HUES6 (cell line): ENCODE measurements around the gene NUP93.
"Not testable (repeated sequence)": the region's sequence is repeated elsewhere in the genome, so short reads cannot be mapped to it uniquely, and the experiment has no call there.

ENCODE experiments used
- H3K27ac ChIP-seq: 2 replicates; pipeline ENCODE4 v1.7.0; 2013; ENCODE audit warnings: low read depth, mild to moderate bottlenecking, low read length, inconsistent platforms
- H3K27me3 ChIP-seq: 2 replicates; pipeline ENCODE4 v1.6.1; 2013; ENCODE audit warnings: low read length; ENCODE audit not compliant: control insufficient read depth, insufficient read depth
- H3K36me3 ChIP-seq: 2 replicates; pipeline ENCODE4 v1.6.1; 2013; ENCODE audit warnings: low read length; ENCODE audit not compliant: control insufficient read depth, insufficient read depth
- H3K4me1 ChIP-seq: 2 replicates; pipeline ENCODE4 v1.6.1; 2013; ENCODE audit warnings: low read length; ENCODE audit not compliant: control insufficient read depth, insufficient read depth
- H3K4me3 ChIP-seq: 2 replicates; pipeline ENCODE4 v1.5.1; 2013; ENCODE audit warnings: low read depth, low read length
- H3K9ac ChIP-seq: one replicate; pipeline ENCODE4 v1.6.1; 2013; ENCODE audit warnings: mild to moderate bottlenecking, low read length
- H3K9me3 ChIP-seq: 2 replicates; pipeline ENCODE4 v1.6.1; 2013; ENCODE audit warnings: low read depth, low read length; ENCODE audit not compliant: control insufficient read depth, insufficient read depth

NUP93 gene

GRCh38 chr16:56884026-56884582, 154.2 kb downstream of the NUP93 start:
- Histone ChIP-seq H3K27ac (no peak overlapping the region), H3K9ac (no peak overlapping the region)

GRCh38 chr16:56884929-56885328, 155.0 kb downstream of the NUP93 start:
- H3K4me3 ChIP-seq, H3K9ac ChIP-seq, H3K27ac ChIP-seq, H3K27me3 ChIP-seq, H3K36me3 ChIP-seq, H3K4me1 ChIP-seq: not testable (repeated sequence)
- H3K9me3 ChIP-seq: peaks cover 41% of the 10 kb centered on the region

More at GRCh38 chr16:56884026-56884582, 154.2 kb downstream of the NUP93 start:
- peaks cover 41% of the 10 kb centered on the region for H3K9me3 ChIP-seq
- no peak overlapping the region for H3K4me3 ChIP-seq
- no peaks in the 10 kb centered on the region for H3K27me3 ChIP-seq
- no peaks in the 10 kb centered on the region for H3K4me1 ChIP-seq
- H3K36me3 ChIP-seq: no peaks in the 10 kb centered on the region

- no peak overlapping the region for H3K4me3 ChIP-seq
- no peaks in the 10 kb centered on the region for H3K36me3 ChIP-seq
- H3K4me1 ChIP-seq: no peaks in the 10 kb centered on the region
- no peak overlapping the region for H3K27ac ChIP-seq
- H3K9ac ChIP-seq: no peak overlapping the region
- no peaks in the 10 kb centered on the region for H3K27me3 ChIP-seq
- peaks cover 41% of the 10 kb centered on the region for H3K9me3 ChIP-seq
Observed at GRCh38 chr16:56885446-56886162, 155.7 kb downstream of the NUP93 start.

GRCh38 chr16:56886296-56886695, 156.4 kb downstream of the NUP93 start:
- Histone ChIP-seq H3K9me3 (peaks cover 41% of the 10 kb centered on the region), H3K27ac (no peak overlapping the region), H3K36me3 (no peaks in the 10 kb centered on the region)

GRCh38 chr16:56886826-56887225, 156.9 kb downstream of the NUP93 start:
- H3K36me3 ChIP-seq: no peaks in the 10 kb centered on the region
- no peaks in the 10 kb centered on the region for H3K27me3 ChIP-seq
- H3K9me3 ChIP-seq: peaks cover 41% of the 10 kb centered on the region
- H3K27ac ChIP-seq: no peak overlapping the region
- no peaks in the 10 kb centered on the region for H3K4me1 ChIP-seq
- H3K9ac ChIP-seq: no peak overlapping the region
- no peak overlapping the region for H3K4me3 ChIP-seq

More at GRCh38 chr16:56886296-56886695, 156.4 kb downstream of the NUP93 start:
- no peaks in the 10 kb centered on the region for H3K27me3 ChIP-seq
- H3K4me1 ChIP-seq: no peaks in the 10 kb centered on the region
- no peak overlapping the region for H3K9ac ChIP-seq
- no peak overlapping the region for H3K4me3 ChIP-seq

- peaks cover 37% of the 10 kb centered on the region for H3K9me3 ChIP-seq
- H3K27ac ChIP-seq: no peak overlapping the region
- no peaks in the 10 kb centered on the region for H3K36me3 ChIP-seq
- H3K4me3 ChIP-seq: no peak overlapping the region
- H3K9ac ChIP-seq: no peak overlapping the region
- H3K4me1 ChIP-seq: no peaks in the 10 kb centered on the region
- H3K27me3 ChIP-seq: no peaks in the 10 kb centered on the region
Observed at GRCh38 chr16:56888806-56889205, 158.9 kb downstream of the NUP93 start.

- H3K9ac ChIP-seq: no peak overlapping the region
- peaks cover 37% of the 10 kb centered on the region for H3K9me3 ChIP-seq
- no peak overlapping the region for H3K4me3 ChIP-seq
- H3K27ac ChIP-seq: no peak overlapping the region
- no peaks in the 10 kb centered on the region for H3K27me3 ChIP-seq
- H3K4me1 ChIP-seq: no peaks in the 10 kb centered on the region
- no peaks in the 10 kb centered on the region for H3K36me3 ChIP-seq
Observed at GRCh38 chr16:56889206-56889605, 159.3 kb downstream of the NUP93 start.

- Histone ChIP-seq H3K36me3 (no peaks in the 10 kb centered on the region), H3K4me1 (no peaks in the 10 kb centered on the region), H3K4me3 (no peak overlapping the region), H3K9ac (no peak overlapping the region), H3K27ac (no peak overlapping the region), H3K9me3 (peaks cover 13% of the 10 kb centered on the region; the same call in 1 of the 2 replicates), H3K27me3 (no peaks in the 10 kb centered on the region)
Observed at GRCh38 chr16:56891685-56892084, 161.8 kb downstream of the NUP93 start.

- H3K36me3 ChIP-seq: no peaks in the 10 kb centered on the region
- no peak overlapping the region for H3K27ac ChIP-seq
- H3K9ac ChIP-seq: no peak overlapping the region
- 0 out of 2 replicates have a peak, but pooled peaks cover 5% of the 10 kb centered on the region for H3K9me3 ChIP-seq
- H3K4me1 ChIP-seq: no peaks in the 10 kb centered on the region
- no peaks in the 10 kb centered on the region for H3K27me3 ChIP-seq
- H3K4me3 ChIP-seq: no peak overlapping the region
Observed at GRCh38 chr16:56892705-56893104, 162.8 kb downstream of the NUP93 start.

- no peak overlapping the region for H3K4me3 ChIP-seq
- no peak overlapping the region for H3K27ac ChIP-seq
- no peaks in the 10 kb centered on the region for H3K27me3 ChIP-seq
- no peaks in the 10 kb centered on the region for H3K4me1 ChIP-seq
- no peaks in the 10 kb centered on the region for H3K9me3 ChIP-seq
- H3K36me3 ChIP-seq: no peaks in the 10 kb centered on the region
- no peak overlapping the region for H3K9ac ChIP-seq
Observed at GRCh38 chr16:56894331-56894917, 164.5 kb downstream of the NUP93 start.

GRCh38 chr16:56895813-56896212, 165.9 kb downstream of the NUP93 start:
- Histone ChIP-seq H3K4me1 (no peaks in the 10 kb centered on the region), H3K9ac (no peak overlapping the region), H3K27ac (no peak overlapping the region), H3K9me3 (no peaks in the 10 kb centered on the region), H3K27me3 (no peaks in the 10 kb centered on the region), H3K36me3 (no peaks in the 10 kb centered on the region), H3K4me3 (no peak overlapping the region)
